Endodermal cell (in vitro differentiated cells): Measurements from ENCODE around the gene ACTN1. TPM values are rescaled to one million over a fixed set of nuclear protein-coding genes. Genes with fewer than 3 reads are reported as not detected.

Experiments
- DNase-seq: peaks from one replicate; pipeline ENCODE4 v3.0.0-alpha.2; 2017
- H3K27ac ChIP-seq: 2 replicates; pipeline ENCODE4 v1.5.1; 2013; ENCODE audit warnings: mild to moderate bottlenecking, low read depth, low read length, moderate library complexity
- H3K27me3 ChIP-seq: 2 replicates; pipeline ENCODE4 v1.6.1; 2013; ENCODE audit warnings: mild to moderate bottlenecking, low read length, moderate library complexity; ENCODE audit not compliant: insufficient read depth, control insufficient read depth, poor library complexity, severe bottlenecking
- H3K36me3 ChIP-seq: 2 replicates; pipeline ENCODE4 v1.7.0; 2013; ENCODE audit warnings: mild to moderate bottlenecking, low read length, moderate library complexity; ENCODE audit not compliant: control insufficient read depth, insufficient read depth
- H3K4me1 ChIP-seq: one replicate; pipeline ENCODE4 v1.7.0; 2013; ENCODE audit warnings: low read length; ENCODE audit not compliant: control insufficient read depth, insufficient read depth
- H3K4me3 ChIP-seq: 2 replicates; pipeline ENCODE4 v1.5.1; 2013; ENCODE audit warnings: mild to moderate bottlenecking, low read length, moderate library complexity
- H3K9ac ChIP-seq: 2 replicates; pipeline ENCODE4 v1.6.1; 2013; ENCODE audit warnings: mild to moderate bottlenecking, low read length, moderate library complexity; ENCODE audit not compliant: poor library complexity, severe bottlenecking; ENCODE audit errors: extremely low read depth
- H3K9me3 ChIP-seq: 2 replicates; pipeline ENCODE4 v1.6.1; 2013; ENCODE audit warnings: mild to moderate bottlenecking, low read length, moderate library complexity; ENCODE audit not compliant: control insufficient read depth
- H3K27ac Mint-ChIP-seq: 2 replicates; pipeline ENCODE4 v1.8.0; 2020; ENCODE audit warnings: mixed read lengths
- H3K27me3 Mint-ChIP-seq: 2 replicates; pipeline ENCODE4 v1.8.0; 2021; ENCODE audit warnings: mild to moderate bottlenecking, mixed read lengths; ENCODE audit not compliant: insufficient read depth
- H3K36me3 Mint-ChIP-seq: 2 replicates; pipeline ENCODE4 v1.8.0; 2020; ENCODE audit warnings: low read depth, mixed read lengths
- H3K4me1 Mint-ChIP-seq: 2 replicates; pipeline ENCODE4 v1.8.0; 2020; ENCODE audit warnings: mixed read lengths
- H3K4me3 Mint-ChIP-seq: 2 replicates; pipeline ENCODE4 v1.8.0; 2020; ENCODE audit warnings: mild to moderate bottlenecking, moderate library complexity, mixed read lengths
- H3K9me3 Mint-ChIP-seq: 2 replicates; pipeline ENCODE4 v1.8.0; 2020; ENCODE audit warnings: mild to moderate bottlenecking, mixed read lengths
- WGBS, 2 experiments: methylation state at CpG; one replicate each; pipeline versions ENCODE4 v1.1.5 to v1.1.7; 2013; ENCODE audit warnings: missing lambda C conversion rate in 2 of 2, mixed read lengths in 1 of 2; ENCODE audit not compliant: insufficient coverage in 1 of 2, insufficient read length in 1 of 2; 5-methylcytosine and 5-hydroxymethylcytosine counted together
- total RNA-seq, 2 donors: library from RNA; stranded (reverse); fragmentation: NEBNext Ultra II Directional in 1 of 2; extraction: Animal tissue kit (Norgen Biotek cat#: 25700) in 1 of 2; gene quantifications; 2 replicates in 1 of 2; 3 replicates in 1 of 2; pipeline ENCODE4 v1.2.1, GENCODE V29; 2021
- TF ChIP-seq, protein P1 (sequence below): fragments of 200-600 bp; sonication (generic); conservative IDR thresholded peaks from 2 replicates; pipeline ENCODE4 v1.5.0; 2021; ENCODE audit warnings: antibody characterized with exemption, mild to moderate bottlenecking

The ACTN1 gene
- total RNA-seq, 2 donors from 2014 or later = 190 to 275 TPM

GRCh38 chr14:69006346-69006745 lies 27.2 kb upstream of the ACTN1 start:
- Histone ChIP-seq H3K27ac (no peak overlapping the region), H3K4me3 (no peak overlapping the region), H3K4me1 (peaks cover 3% of the 10 kb centered on the region), H3K9me3 (no peaks in the 10 kb centered on the region), H3K9ac (no peak overlapping the region), H3K36me3 (no peaks in the 10 kb centered on the region), H3K27me3 (no peaks in the 10 kb centered on the region)
- no peaks in the 10 kb centered on the region for H3K36me3 Mint-ChIP-seq
- 86 to 97% methylated on average over 3 to 5 of the region's 5 CpGs for WGBS, 2 experiments
- no peaks in the 10 kb centered on the region for H3K27me3 Mint-ChIP-seq
- no peak overlapping the region for H3K27ac Mint-ChIP-seq
- TF ChIP-seq, protein P1, sequence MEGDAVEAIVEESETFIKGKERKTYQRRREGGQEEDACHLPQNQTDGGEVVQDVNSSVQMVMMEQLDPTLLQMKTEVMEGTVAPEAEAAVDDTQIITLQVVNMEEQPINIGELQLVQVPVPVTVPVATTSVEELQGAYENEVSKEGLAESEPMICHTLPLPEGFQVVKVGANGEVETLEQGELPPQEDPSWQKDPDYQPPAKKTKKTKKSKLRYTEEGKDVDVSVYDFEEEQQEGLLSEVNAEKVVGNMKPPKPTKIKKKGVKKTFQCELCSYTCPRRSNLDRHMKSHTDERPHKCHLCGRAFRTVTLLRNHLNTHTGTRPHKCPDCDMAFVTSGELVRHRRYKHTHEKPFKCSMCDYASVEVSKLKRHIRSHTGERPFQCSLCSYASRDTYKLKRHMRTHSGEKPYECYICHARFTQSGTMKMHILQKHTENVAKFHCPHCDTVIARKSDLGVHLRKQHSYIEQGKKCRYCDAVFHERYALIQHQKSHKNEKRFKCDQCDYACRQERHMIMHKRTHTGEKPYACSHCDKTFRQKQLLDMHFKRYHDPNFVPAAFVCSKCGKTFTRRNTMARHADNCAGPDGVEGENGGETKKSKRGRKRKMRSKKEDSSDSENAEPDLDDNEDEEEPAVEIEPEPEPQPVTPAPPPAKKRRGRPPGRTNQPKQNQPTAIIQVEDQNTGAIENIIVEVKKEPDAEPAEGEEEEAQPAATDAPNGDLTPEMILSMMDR = no peak
- DNase-seq = no peak
- no peaks in the 10 kb centered on the region for H3K9me3 Mint-ChIP-seq
- peaks cover 16% of the 10 kb centered on the region for H3K4me1 Mint-ChIP-seq
- H3K4me3 Mint-ChIP-seq = no peak overlapping the region

DNA sequence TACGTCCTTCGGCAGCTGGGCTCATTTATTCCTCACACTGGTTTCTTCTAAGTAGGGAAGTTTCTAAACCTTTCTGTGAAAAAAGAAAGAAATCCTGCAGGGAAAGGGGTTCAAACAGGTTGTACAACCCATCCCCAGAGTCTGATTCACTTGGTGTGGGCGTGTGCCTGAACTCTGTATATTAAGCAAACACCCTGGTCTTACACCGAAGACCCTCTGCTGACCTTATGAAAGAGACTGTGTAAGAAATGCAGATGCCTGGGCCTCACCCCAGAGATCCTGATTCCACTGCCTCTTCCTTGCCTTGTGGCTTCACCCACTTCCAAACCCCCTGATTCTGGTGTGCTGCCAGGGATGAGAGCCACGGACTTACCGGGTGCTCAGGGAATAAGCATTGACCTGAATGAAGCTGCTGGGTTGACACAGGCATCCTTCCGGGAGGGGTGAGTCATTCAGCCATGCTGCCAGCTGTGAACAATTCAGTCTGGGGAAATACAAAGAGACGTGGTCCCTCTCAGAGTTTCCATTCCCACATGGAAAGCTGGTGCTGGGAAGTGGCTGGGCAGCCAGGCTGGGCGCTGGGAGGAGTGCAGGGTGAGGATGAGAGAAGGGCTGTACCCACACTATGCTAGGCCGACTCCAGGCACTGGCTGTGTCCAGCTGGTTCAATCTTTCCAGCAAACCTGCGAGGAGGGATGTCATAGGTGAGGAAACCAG lies 26.5 kb upstream of the ACTN1 start:
- Histone ChIP-seq H3K9ac (no peak overlapping the region), H3K4me3 (no peak overlapping the region), H3K36me3 (no peaks in the 10 kb centered on the region), H3K9me3 (no peaks in the 10 kb centered on the region), H3K27me3 (no peaks in the 10 kb centered on the region), H3K4me1 (peaks cover 3% of the 10 kb centered on the region), H3K27ac (no peak overlapping the region)
- Mint-ChIP-seq H3K4me1 (peaks cover 16% of the 10 kb centered on the region), H3K9me3 (no peaks in the 10 kb centered on the region), H3K27ac (no peak overlapping the region), H3K4me3 (no peak overlapping the region), H3K36me3 (no peaks in the 10 kb centered on the region), H3K27me3 (no peaks in the 10 kb centered on the region)
- TF ChIP-seq, protein P1 = no peak
- DNase-seq = peak; percentile 78
- WGBS, 2 experiments = 74 to 76% methylated on average over 7 to 11 of the region's 11 CpGs

DNA sequence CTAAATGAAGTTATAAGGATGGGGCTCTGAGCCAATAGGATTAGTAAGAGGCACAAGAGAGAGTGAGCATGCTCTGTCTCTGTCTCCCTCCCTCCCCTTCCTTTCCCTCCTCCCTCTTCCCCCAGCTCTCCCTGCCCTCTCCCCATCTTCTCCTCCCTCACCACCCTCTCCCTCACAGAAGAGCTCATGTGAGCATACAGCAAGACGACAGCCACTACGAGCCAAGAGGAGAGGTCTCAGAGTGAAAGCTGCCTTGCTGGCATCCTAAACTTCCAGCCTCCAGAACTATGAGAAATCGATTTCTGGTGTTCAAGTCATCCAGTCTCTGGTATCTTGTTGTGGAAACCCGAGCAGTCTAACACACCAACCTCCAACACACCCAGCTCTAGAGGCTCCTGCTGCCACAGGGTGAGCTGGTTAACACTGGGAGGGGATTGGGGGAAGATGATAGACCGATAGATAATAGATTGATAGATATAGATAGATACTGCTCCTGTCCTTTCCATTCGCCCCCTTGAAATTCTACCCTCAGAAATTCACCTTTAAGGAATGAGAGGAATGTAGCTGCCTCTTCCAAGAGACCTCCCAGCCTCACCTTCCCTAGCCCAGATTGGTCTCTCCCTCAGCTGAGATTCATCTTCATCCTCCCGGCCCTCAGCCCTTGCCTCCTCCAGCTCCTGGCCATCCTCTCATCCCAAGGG lies 25.8 kb upstream of the ACTN1 start:
- Mint-ChIP-seq H3K4me3 (no peak overlapping the region), H3K4me1 (peaks cover 16% of the 10 kb centered on the region)
- no peak overlapping the region for H3K9ac ChIP-seq

More for the DNA sequence above, 25.8 kb upstream of the ACTN1 start:
- TF ChIP-seq, protein P1 = no peak
- Histone ChIP-seq H3K4me3 (no peak overlapping the region), H3K9me3 (no peaks in the 10 kb centered on the region), H3K27ac (no peak overlapping the region), H3K36me3 (no peaks in the 10 kb centered on the region), H3K4me1 (peaks cover 3% of the 10 kb centered on the region), H3K27me3 (no peaks in the 10 kb centered on the region)
- WGBS, 2 experiments = 68% methylated on average over 6 of the region's 7 CpGs; no CpG with 5 or more reads in 1 of the 2 experiments
- Mint-ChIP-seq H3K36me3 (no peaks in the 10 kb centered on the region), H3K9me3 (no peaks in the 10 kb centered on the region), H3K27ac (no peak overlapping the region), H3K27me3 (no peaks in the 10 kb centered on the region)
- peak; percentile 60 for DNase-seq
